Fibroblast of lung (primary cell): Measurements from ENCODE around the gene TMPRSS9.

Experiments
- CTCF ChIP-seq, 2 donors: IDR thresholded peaks in 1 of 2; conservative IDR thresholded peaks in 1 of 2; 1 replicate in 1 of 2; 2 replicates in 1 of 2; pipeline ENCODE4 v1.5.1; 2011 to 2012; ENCODE audit warnings: low read length in 2 of 2, control low read depth in 1 of 2, inconsistent platforms in 1 of 2, low read depth in 1 of 2, mild to moderate bottlenecking in 1 of 2
- EZH2 ChIP-seq: IDR thresholded peaks from 2 replicates; pipeline ENCODE4 v1.5.1; 2012; ENCODE audit warnings: low read length, control low read depth, mild to moderate bottlenecking; ENCODE audit errors: missing control alignments

- TF ChIP-seq CTCF (conservative IDR thresholded peaks at IDR 0.05 in 1 of 2, IDR thresholded peaks at IDR 0.05 in 1 of 2; ENCODE audit: low read depth in 1 of 2, low read length in 2 of 2) (no peak), EZH2 (no peak)
These were observed 84.4 kb downstream of the TMPRSS9 start for GRCh38 chr19:2444251-2445002.
